ENCODE results near the gene EMX1.

The EMX1 gene

DNA sequence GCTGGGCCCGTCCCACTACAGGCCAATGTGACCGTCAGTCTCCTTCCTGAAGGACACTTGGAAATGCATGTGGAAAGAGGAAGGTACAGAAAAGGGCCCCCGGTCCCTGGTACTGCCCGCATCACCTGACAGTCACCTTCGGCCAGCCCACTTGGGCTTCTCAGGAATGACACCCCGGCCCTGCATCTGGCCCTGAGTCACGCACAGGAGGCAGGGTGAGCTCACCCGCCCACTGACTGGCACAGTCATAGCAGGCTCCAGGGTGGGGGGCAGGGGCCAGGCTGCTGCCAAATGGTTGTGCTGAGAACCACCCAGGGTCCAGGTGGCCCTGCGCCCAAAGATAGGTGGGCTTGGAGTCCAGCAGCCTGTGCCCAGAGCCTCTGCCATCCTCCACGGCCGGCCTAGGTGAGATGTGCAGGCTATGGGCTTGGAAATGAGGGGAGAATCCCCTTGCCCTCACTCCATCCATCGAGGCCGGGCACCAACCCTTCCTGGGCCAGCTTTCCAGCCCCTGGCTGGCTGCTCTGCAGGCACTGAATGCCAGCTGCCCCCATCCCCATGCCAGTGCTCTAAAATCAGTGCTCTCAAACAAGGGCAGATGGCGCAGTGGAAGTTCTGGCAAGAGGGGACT is 14.1 kb downstream of the EMX1 start:
- H3K27me3 ChIP-seq (ENCODE audit: control insufficient read depth, insufficient read depth, low read length), result peaks cover 57% of the 10 kb centered on the region

DNA sequence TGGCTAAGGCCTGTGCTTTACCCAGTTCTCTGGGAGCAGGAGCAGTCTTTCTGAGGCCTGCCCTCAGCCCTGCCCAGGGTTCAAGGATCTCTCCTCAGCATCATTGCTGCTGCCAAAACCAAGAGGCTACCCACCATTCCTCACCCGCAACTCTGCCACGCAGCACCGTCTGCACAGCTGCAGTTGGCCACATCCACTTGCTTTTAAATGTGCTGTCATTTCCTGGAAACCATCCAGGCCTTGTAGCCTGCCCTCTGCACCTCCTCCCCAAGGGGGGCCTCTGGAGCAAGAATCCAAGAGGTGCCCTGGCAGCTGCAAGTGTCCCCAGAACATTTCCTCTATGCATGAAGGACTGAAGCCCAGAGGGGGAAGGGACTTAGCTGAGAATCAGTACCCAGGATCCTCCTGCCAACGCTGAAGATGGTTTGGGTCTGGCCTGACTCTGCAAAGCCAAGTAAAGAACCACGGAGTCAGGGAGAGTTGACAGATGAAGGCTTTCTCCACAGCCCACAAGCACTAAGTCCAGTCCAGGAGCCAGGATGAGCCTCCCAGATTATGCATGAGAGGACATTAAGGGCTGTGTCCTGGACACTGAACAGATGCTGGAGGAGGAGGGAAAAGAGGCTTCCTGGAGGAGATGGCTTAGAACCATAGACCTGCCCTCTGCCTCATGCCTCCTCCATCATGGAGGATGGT is 14.9 kb downstream of the EMX1 start:
- Histone ChIP-seq H3K4me1 (ENCODE audit: control insufficient read depth, insufficient read depth, low read length) (peaks cover 17% of the 10 kb centered on the region), H3K36me3 (ENCODE audit: insufficient read depth, low read length) (no peaks in the 10 kb centered on the region), H3K27me3 (ENCODE audit: control insufficient read depth, insufficient read depth, low read length) (peaks cover 53% of the 10 kb centered on the region), H3K9ac (ENCODE audit: low read depth, low read length) (no peak overlapping the region), H3K4me2 (ENCODE audit: low read length) (peak overlapping the region; percentile 43), H3K4me3 (ENCODE audit: low read length) (no peak overlapping the region), H3K9me3 (replicated peaks; ENCODE audit: low read length) (no peaks in the 10 kb centered on the region)

More for the DNA sequence above, 14.1 kb downstream of the EMX1 start:
- Histone ChIP-seq H3K4me3 (ENCODE audit: low read length) (no peak overlapping the region), H3K36me3 (ENCODE audit: insufficient read depth, low read length) (no peaks in the 10 kb centered on the region), H3K4me1 (ENCODE audit: control insufficient read depth, insufficient read depth, low read length) (peaks cover 17% of the 10 kb centered on the region), H3K9me3 (replicated peaks; ENCODE audit: low read length) (no peaks in the 10 kb centered on the region), H3K4me2 (ENCODE audit: low read length) (peak overlapping the region; percentile 43), H3K9ac (ENCODE audit: low read depth, low read length) (no peak overlapping the region)

DNA sequence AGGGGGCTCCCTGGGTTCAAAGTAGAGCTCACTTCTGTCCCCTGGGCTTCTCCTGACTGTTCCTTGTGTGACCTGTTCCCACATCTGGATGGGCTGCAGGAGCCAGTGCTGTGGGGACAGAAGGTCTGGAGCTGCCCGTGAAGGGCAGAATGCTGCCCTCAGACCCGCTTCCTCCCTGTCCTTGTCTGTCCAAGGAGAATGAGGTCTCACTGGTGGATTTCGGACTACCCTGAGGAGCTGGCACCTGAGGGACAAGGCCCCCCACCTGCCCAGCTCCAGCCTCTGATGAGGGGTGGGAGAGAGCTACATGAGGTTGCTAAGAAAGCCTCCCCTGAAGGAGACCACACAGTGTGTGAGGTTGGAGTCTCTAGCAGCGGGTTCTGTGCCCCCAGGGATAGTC is 15.5 kb downstream of the EMX1 start:
- H3K27me3 ChIP-seq (ENCODE audit: control insufficient read depth, insufficient read depth, low read length), result peaks cover 52% of the 10 kb centered on the region
- H3K9ac ChIP-seq (ENCODE audit: low read depth, low read length), result no peak overlapping the region
- H3K4me1 ChIP-seq (ENCODE audit: control insufficient read depth, insufficient read depth, low read length), result peaks cover 17% of the 10 kb centered on the region
- H3K4me3 ChIP-seq (ENCODE audit: low read length), result no peak overlapping the region
- no peaks in the 10 kb centered on the region for H3K36me3 ChIP-seq (ENCODE audit: insufficient read depth, low read length)
- H3K9me3 ChIP-seq (replicated peaks; ENCODE audit: low read length), result no peaks in the 10 kb centered on the region
- H3K4me2 ChIP-seq (ENCODE audit: low read length), result no peak overlapping the region

DNA sequence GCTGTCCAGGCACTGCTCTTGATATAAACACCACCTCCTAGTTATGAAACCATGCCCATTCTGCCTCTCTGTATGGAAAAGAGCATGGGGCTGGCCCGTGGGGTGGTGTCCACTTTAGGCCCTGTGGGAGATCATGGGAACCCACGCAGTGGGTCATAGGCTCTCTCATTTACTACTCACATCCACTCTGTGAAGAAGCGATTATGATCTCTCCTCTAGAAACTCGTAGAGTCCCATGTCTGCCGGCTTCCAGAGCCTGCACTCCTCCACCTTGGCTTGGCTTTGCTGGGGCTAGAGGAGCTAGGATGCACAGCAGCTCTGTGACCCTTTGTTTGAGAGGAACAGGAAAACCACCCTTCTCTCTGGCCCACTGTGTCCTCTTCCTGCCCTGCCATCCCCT is 15.9 kb downstream of the EMX1 start:
- H3K36me3 ChIP-seq (ENCODE audit: insufficient read depth, low read length), result no peaks in the 10 kb centered on the region
- no peak overlapping the region for H3K4me3 ChIP-seq (ENCODE audit: low read length)
- peaks cover 17% of the 10 kb centered on the region for H3K4me1 ChIP-seq (ENCODE audit: control insufficient read depth, insufficient read depth, low read length)
- H3K27me3 ChIP-seq (ENCODE audit: control insufficient read depth, insufficient read depth, low read length), result peaks cover 48% of the 10 kb centered on the region
- no peaks in the 10 kb centered on the region for H3K9me3 ChIP-seq (replicated peaks; ENCODE audit: low read length)
- H3K9ac ChIP-seq (ENCODE audit: low read depth, low read length), result no peak overlapping the region
- H3K4me2 ChIP-seq (ENCODE audit: low read length), result no peak overlapping the region

DNA sequence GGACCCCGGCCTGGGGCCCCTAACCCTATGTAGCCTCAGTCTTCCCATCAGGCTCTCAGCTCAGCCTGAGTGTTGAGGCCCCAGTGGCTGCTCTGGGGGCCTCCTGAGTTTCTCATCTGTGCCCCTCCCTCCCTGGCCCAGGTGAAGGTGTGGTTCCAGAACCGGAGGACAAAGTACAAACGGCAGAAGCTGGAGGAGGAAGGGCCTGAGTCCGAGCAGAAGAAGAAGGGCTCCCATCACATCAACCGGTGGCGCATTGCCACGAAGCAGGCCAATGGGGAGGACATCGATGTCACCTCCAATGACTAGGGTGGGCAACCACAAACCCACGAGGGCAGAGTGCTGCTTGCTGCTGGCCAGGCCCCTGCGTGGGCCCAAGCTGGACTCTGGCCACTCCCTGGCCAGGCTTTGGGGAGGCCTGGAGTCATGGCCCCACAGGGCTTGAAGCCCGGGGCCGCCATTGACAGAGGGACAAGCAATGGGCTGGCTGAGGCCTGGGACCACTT is 16.4 kb downstream of the EMX1 start:
- H3K36me3 ChIP-seq (ENCODE audit: insufficient read depth, low read length), result no peaks in the 10 kb centered on the region
- no peaks in the 10 kb centered on the region for H3K9me3 ChIP-seq (replicated peaks; ENCODE audit: low read length)
- H3K4me3 ChIP-seq (ENCODE audit: low read length), result no peak overlapping the region
- H3K4me2 ChIP-seq (ENCODE audit: low read length), result no peak overlapping the region
- peaks cover 17% of the 10 kb centered on the region for H3K4me1 ChIP-seq (ENCODE audit: control insufficient read depth, insufficient read depth, low read length)
- H3K9ac ChIP-seq (ENCODE audit: low read depth, low read length), result no peak overlapping the region
- peaks cover 43% of the 10 kb centered on the region for H3K27me3 ChIP-seq (ENCODE audit: control insufficient read depth, insufficient read depth, low read length)

DNA sequence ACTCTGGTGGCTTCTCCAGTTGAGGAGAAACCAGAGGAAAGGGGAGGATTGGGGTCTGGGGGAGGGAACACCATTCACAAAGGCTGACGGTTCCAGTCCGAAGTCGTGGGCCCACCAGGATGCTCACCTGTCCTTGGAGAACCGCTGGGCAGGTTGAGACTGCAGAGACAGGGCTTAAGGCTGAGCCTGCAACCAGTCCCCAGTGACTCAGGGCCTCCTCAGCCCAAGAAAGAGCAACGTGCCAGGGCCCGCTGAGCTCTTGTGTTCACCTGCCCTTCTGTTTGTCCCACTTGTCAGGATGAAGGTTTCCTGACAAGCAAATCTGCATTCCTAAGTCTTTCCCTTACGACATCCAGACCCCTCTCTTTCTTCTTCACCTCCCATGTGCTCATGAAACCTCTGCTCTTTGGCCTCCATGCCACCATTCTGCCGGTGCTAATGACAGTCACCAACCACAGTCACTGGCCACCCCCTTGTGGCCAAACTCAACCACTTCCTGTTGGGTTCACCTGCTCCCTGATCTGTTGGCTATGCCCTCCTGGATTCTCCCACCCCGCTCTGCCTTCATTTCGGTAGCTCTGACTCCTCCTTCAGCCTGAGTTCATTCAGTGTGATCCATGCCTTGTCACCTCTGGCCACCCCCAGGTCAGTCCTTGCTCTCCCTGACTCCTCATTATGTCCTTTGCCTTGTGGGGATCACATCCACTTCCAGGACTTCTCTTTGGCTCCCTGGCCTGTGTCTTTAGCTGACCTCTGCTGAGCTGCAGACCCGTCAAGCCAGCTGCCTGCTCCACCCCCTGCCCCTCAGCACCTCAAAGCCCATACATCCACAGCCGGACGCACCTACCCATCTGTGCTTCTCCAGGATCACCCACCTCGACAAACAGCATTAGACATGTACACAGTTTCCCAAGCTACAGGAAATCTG is 17.6 kb downstream of the EMX1 start:
- Histone ChIP-seq H3K27me3 (ENCODE audit: control insufficient read depth, insufficient read depth, low read length) (peaks cover 31% of the 10 kb centered on the region), H3K36me3 (ENCODE audit: insufficient read depth, low read length) (no peaks in the 10 kb centered on the region), H3K4me3 (ENCODE audit: low read length) (no peak overlapping the region), H3K9me3 (replicated peaks; ENCODE audit: low read length) (no peaks in the 10 kb centered on the region), H3K4me2 (ENCODE audit: low read length) (no peak overlapping the region), H3K4me1 (ENCODE audit: control insufficient read depth, insufficient read depth, low read length) (peaks cover 17% of the 10 kb centered on the region), H3K9ac (ENCODE audit: low read depth, low read length) (no peak overlapping the region)

DNA sequence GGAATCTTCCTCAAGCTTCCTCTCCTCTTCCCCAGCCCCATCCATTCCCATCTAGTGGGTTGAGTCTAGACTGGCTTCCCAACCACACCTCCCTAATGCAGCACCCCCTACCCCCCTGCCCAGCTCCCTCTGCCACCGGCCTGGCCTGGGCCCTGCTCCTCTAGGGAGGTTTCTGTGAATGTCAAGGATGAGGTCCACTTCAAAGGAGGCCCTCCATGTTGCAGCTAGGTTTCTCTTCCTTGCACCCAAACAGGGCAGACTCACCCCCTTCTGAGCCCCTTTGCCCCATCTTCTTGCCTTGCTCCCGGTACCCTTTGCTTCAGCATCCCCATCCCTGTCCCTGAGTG is 18.3 kb downstream of the EMX1 start:
- Histone ChIP-seq H3K4me3 (ENCODE audit: low read length) (no peak overlapping the region), H3K27me3 (ENCODE audit: control insufficient read depth, insufficient read depth, low read length) (peaks cover 24% of the 10 kb centered on the region), H3K4me2 (ENCODE audit: low read length) (no peak overlapping the region), H3K36me3 (ENCODE audit: insufficient read depth, low read length) (no peaks in the 10 kb centered on the region), H3K4me1 (ENCODE audit: control insufficient read depth, insufficient read depth, low read length) (peaks cover 23% of the 10 kb centered on the region), H3K9me3 (replicated peaks; ENCODE audit: low read length) (no peaks in the 10 kb centered on the region), H3K9ac (ENCODE audit: low read depth, low read length) (no peak overlapping the region)

DNA sequence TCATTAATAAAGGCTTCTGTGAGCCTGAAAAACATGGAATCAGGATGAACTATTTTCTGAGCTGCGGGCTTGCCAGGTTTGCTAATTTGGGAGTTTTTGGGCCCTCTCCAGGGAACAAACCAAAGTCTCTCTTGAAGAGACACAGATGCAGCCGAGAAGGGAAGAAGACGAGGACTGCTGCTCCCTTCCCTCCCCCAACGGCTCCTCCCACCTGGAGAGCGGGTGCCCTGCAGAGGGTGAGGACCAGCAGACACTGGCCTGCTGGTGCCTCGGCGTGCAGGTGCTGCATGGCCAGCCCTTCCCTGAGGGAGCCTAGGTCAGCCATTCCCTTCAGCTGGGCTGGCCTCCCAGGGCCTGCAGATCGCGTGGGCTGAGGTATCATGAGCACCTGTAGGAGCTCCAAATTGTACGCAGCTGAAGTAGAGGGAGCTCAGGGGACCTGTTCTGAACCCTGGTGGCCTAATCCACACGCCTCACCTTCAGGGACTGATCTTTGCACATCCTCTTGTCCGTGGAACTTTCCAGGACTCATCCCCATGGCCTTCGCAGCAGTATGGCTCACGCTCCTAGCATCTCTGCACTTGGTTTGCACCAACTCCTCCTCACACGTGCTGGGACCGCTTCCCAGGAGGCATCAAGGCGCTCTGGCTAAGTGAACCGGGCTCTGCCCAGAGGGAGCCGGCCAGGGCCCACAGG is 19.5 kb downstream of the EMX1 start:
- Histone ChIP-seq H3K36me3 (ENCODE audit: insufficient read depth, low read length) (no peaks in the 10 kb centered on the region), H3K9me3 (replicated peaks; ENCODE audit: low read length) (no peaks in the 10 kb centered on the region), H3K4me2 (ENCODE audit: low read length) (no peak overlapping the region), H3K4me3 (ENCODE audit: low read length) (no peak overlapping the region), H3K27me3 (ENCODE audit: control insufficient read depth, insufficient read depth, low read length) (peaks cover 20% of the 10 kb centered on the region), H3K9ac (ENCODE audit: low read depth, low read length) (no peak overlapping the region), H3K4me1 (ENCODE audit: control insufficient read depth, insufficient read depth, low read length) (peaks cover 23% of the 10 kb centered on the region)

DNA sequence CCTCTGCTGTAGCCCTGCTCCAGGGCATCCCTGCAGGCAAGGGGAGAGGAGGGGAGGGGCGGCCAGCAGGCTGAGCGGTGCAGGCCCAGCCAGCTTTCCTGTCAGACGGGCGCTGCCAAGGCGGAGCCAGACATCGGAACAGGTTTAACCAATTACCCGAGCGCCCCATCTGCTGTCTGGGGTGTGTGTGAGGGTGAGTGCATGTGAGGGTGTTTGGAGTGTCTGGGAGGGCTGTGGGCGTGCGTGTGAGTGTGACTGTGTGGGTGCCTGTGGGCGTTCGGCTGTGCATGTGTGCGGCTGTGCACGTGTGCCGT is 20.0 kb downstream of the EMX1 start:
- H3K4me2 ChIP-seq (ENCODE audit: low read length), result no peak overlapping the region
- no peak overlapping the region for H3K9ac ChIP-seq (ENCODE audit: low read depth, low read length)
- no peak overlapping the region for H3K4me3 ChIP-seq (ENCODE audit: low read length)
- no peaks in the 10 kb centered on the region for H3K36me3 ChIP-seq (ENCODE audit: insufficient read depth, low read length)
- H3K27me3 ChIP-seq (ENCODE audit: control insufficient read depth, insufficient read depth, low read length), result peaks cover 20% of the 10 kb centered on the region
- H3K9me3 ChIP-seq (replicated peaks; ENCODE audit: low read length), result no peaks in the 10 kb centered on the region
- H3K4me1 ChIP-seq (ENCODE audit: control insufficient read depth, insufficient read depth, low read length), result peaks cover 18% of the 10 kb centered on the region

DNA sequence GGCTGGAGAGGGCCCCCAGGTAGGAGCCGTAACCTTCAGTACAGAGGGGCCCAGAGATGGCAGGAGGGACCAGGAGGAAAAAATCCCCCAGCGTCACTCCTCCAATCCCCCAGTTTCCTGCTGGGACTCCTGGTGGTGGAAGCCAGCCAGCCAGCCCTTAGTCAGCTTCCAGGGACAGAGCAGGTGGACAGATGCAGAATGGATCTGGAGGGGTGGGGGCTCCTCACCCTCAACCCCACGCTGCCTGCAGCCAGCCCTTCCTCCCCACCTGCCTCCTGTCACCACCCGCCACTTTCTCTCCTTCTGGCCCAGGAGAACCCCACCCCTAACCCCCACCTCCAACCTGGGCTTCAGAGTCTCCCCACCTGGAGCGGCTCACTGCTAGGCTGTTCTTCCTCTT is 21.1 kb downstream of the EMX1 start:
- Histone ChIP-seq H3K4me1 (ENCODE audit: control insufficient read depth, insufficient read depth, low read length) (peaks cover 16% of the 10 kb centered on the region), H3K27me3 (ENCODE audit: control insufficient read depth, insufficient read depth, low read length) (peaks cover 20% of the 10 kb centered on the region), H3K9me3 (replicated peaks; ENCODE audit: low read length) (no peaks in the 10 kb centered on the region), H3K36me3 (ENCODE audit: insufficient read depth, low read length) (no peaks in the 10 kb centered on the region), H3K4me2 (ENCODE audit: low read length) (no peak overlapping the region), H3K9ac (ENCODE audit: low read depth, low read length) (no peak overlapping the region), H3K4me3 (ENCODE audit: low read length) (no peak overlapping the region)

DNA sequence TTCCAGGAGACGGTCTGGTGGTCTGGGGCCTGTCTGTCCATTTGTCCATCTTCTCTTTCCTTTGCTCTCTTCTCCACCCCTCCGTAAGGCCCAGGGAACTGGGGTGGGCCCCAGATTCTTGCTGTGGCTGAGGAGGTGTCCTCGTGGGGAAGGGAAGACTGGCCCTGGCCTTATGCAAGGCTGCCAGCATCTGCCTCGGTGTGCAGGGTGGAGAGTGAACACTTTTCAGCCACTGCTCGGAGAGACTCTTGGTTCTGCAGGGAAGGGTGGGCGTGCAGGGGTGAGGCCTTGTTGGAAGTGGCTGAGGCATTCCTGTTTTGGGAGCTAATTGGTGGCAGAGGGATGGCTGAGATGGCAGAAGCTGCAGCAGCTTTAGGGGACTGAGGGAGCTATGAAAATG is 23.0 kb downstream of the EMX1 start:
- H3K4me1 ChIP-seq (ENCODE audit: control insufficient read depth, insufficient read depth, low read length), result peaks cover 16% of the 10 kb centered on the region
- no peaks in the 10 kb centered on the region for H3K36me3 ChIP-seq (ENCODE audit: insufficient read depth, low read length)
- H3K27me3 ChIP-seq (ENCODE audit: control insufficient read depth, insufficient read depth, low read length), result peaks cover 19% of the 10 kb centered on the region
- peak overlapping the region; percentile 38 for H3K4me2 ChIP-seq (ENCODE audit: low read length)
- no peak overlapping the region for H3K9ac ChIP-seq (ENCODE audit: low read depth, low read length)
- H3K4me3 ChIP-seq (ENCODE audit: low read length), result no peak overlapping the region
- no peaks in the 10 kb centered on the region for H3K9me3 ChIP-seq (replicated peaks; ENCODE audit: low read length)

Measured in skeletal muscle satellite cell (primary cell).